Umbilical cord (tissue), 2 donors: ENCODE data around the gene CASS4. TPM values are rescaled to one million over a fixed set of nuclear protein-coding genes. Genes with fewer than 3 reads are reported as not detected.
"Not testable (repeated sequence)": the region's sequence is repeated elsewhere in the genome, so short reads cannot be mapped to it uniquely, and the experiment has no call there.

Experiments used
- DNase-seq: peaks from one replicate; pipeline ENCODE4 v3.0.0-alpha.2; 2015; ENCODE audit warnings: low spot score
- total RNA-seq: library from RNA; depleted of rRNA; stranded (reverse); fragments of >200 nt; gene quantifications from one replicate; pipeline ENCODE4 v1.2.3, GENCODE V29; 2014; ENCODE audit warnings: low replicate concordance; ENCODE audit not compliant: insufficient read depth

CASS4 gene
- 2.2 TPM for total RNA-seq

- peak; percentile 75 for DNase-seq
Observed at GRCh38 chr20:56411759-56412472, at the start of gene CASS4. CASS4 (plus strand) TSS chr20:56412260; CDS start chr20:56412459, 199 bp downstream.

GRCh38 chr20:56362833-56363413 lies 49.1 kb upstream of the CASS4 start:
- DNase-seq, result no peak

- DNase-seq, result no peak
Observed at GRCh38 chr20:56363491-56363890, 48.6 kb upstream of the CASS4 start.

GRCh38 chr20:56368351-56369134 lies 43.5 kb upstream of the CASS4 start:
- DNase-seq, result no peak

- DNase-seq, result no peak
Observed at GRCh38 chr20:56369179-56369578, 42.9 kb upstream of the CASS4 start.

- no peak for DNase-seq
Observed at GRCh38 chr20:56371977-56372376, 40.1 kb upstream of the CASS4 start.

- no peak for DNase-seq
Observed at GRCh38 chr20:56372850-56373249, 39.2 kb upstream of the CASS4 start.

- DNase-seq, result peak; percentile 52
Observed at GRCh38 chr20:56373942-56374341, 38.1 kb upstream of the CASS4 start.

GRCh38 chr20:56376331-56376730 lies 35.7 kb upstream of the CASS4 start:
- DNase-seq, result no peak

GRCh38 chr20:56378386-56378785 lies 33.7 kb upstream of the CASS4 start:
- no peak for DNase-seq

GRCh38 chr20:56380375-56380774 lies 31.7 kb upstream of the CASS4 start:
- peak; percentile 83 for DNase-seq

GRCh38 chr20:56381501-56381900 lies 30.6 kb upstream of the CASS4 start:
- no peak for DNase-seq

- no peak for DNase-seq
Observed at GRCh38 chr20:56382696-56383095, 29.4 kb upstream of the CASS4 start.

- no peak for DNase-seq
Observed at GRCh38 chr20:56383334-56383733, 28.7 kb upstream of the CASS4 start.

- DNase-seq, result no peak
Observed at GRCh38 chr20:56385130-56385529, 26.9 kb upstream of the CASS4 start.

- no peak for DNase-seq
Observed at GRCh38 chr20:56386219-56386618, 25.8 kb upstream of the CASS4 start.

GRCh38 chr20:56388882-56389281 lies 23.2 kb upstream of the CASS4 start:
- DNase-seq, result no peak

- DNase-seq, result no peak
Observed at GRCh38 chr20:56389807-56390206, 22.3 kb upstream of the CASS4 start.

GRCh38 chr20:56390396-56390795 lies 21.7 kb upstream of the CASS4 start:
- not testable (repeated sequence) for DNase-seq

- no peak for DNase-seq
Observed at GRCh38 chr20:56391037-56391436, 21.0 kb upstream of the CASS4 start.

GRCh38 chr20:56391596-56392131 lies 20.4 kb upstream of the CASS4 start:
- DNase-seq, result no peak

- DNase-seq, result peak; percentile 100
Observed at GRCh38 chr20:56392132-56392880, 19.8 kb upstream of the CASS4 start, which contains the start of the genes AURKA and CSTF1. AURKA (minus strand) TSS chr20:56392215; CDS start chr20:56388197, 4,018 bp downstream. CSTF1 (plus strand) TSS chr20:56392645; CDS start chr20:56395553, 2,908 bp downstream.
